ENCODE results near the gene PCDHA13. TPM values are rescaled to one million over a fixed set of nuclear protein-coding genes. Genes with fewer than 3 reads are reported as not detected.
"Not testable (repeated sequence)": the region's sequence is repeated elsewhere in the genome, so short reads cannot be mapped to it uniquely, and the experiment has no call there.

The PCDHA13 gene
- total RNA-seq, 1 donor from 2014 or later = not detected

- intact Hi-C loops (cut with DNase I) = no loop called here
- DNase-seq = no peak
- no peak for ATAC-seq (ENCODE audit: poor library complexity)
Observed at GRCh38 chr5:140868721-140869554, 13.0 kb upstream of the PCDHA13 start, which contains the start of gene PCDHA11. Gene PCDHA11, plus strand, starts transcription at chr5:140868957. Its CDS starts 147 bp downstream, at chr5:140869104.

GRCh38 chr5:140869555-140869886 is 12.4 kb upstream of the PCDHA13 start:
- no peak for ATAC-seq (ENCODE audit: poor library complexity)
- no peak for DNase-seq
- intact Hi-C loops (cut with DNase I) = no loop called here

- no peak for ATAC-seq (ENCODE audit: poor library complexity)
- intact Hi-C loops (cut with DNase I) = no loop called here
- DNase-seq = no peak
Observed at GRCh38 chr5:140870221-140871201, 11.4 kb upstream of the PCDHA13 start.

DNA sequence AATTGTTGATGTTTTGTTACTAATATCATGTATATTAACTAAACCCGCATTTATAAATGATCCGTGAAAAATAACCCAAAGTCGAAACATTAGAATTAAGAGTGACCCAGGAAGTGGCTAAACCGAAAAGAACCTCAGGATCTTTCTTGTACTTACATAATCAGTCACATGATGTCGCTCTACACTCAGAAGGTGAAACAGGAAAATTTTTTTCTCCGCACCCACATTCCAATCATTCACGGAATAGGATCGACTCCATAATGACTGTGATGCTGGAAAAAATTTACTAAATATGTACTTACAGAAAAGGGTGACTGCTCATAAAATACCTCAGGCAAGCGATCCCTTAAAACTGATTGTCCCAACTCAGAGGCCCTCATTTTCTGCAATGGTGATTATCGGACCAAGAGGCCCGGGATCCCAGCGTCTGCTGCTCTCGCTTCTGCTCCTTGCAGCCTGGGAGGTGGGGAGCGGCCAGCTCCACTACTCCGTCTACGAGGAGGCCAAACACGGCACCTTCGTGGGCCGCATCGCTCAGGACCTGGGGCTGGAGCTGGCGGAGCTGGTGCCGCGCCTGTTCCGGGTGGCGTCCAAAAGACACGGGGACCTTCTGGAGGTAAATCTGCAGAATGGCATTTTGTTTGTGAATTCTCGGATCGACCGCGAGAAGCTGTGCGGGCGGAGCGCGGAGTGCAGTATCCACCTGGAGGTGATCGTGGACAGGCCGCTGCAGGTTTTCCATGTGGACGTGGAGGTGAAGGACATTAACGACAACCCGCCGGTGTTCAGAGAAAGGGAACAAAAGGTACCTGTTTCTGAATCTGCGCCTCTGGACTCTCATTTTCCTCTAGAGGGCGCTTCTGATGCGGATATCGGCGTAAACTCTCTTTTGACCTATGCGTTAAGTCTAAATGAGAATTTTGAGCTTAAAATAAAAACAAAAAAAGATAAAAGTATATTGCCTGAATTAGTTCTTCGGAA is 6.5 kb upstream of the PCDHA13 start, which contains the start of gene PCDHA12:
PCDHA12 (plus strand) TSS at position 224 of the 981 bp plus-strand sequence; CDS start at position 389, 165 bp downstream.
- intact Hi-C loops (cut with DNase I) = no loop called here
- DNase-seq (no peak), ATAC-seq (ENCODE audit: poor library complexity) (no peak)

- DNase-seq; ATAC-seq (ENCODE audit: poor library complexity); intact Hi-C loops (cut with DNase I): not testable (repeated sequence)
Observed at GRCh38 chr5:140876541-140877261, 5.2 kb upstream of the PCDHA13 start.

GRCh38 chr5:140877262-140877581 is 4.7 kb upstream of the PCDHA13 start:
- intact Hi-C loops (cut with DNase I) = no loop called here
- DNase-seq (no peak), ATAC-seq (ENCODE audit: poor library complexity) (no peak)

GRCh38 chr5:140882591-140882899 is 621 bp downstream of the PCDHA13 start:
- no peak for ATAC-seq (ENCODE audit: poor library complexity)
- intact Hi-C loops (cut with DNase I) = no loop called here

DNA sequence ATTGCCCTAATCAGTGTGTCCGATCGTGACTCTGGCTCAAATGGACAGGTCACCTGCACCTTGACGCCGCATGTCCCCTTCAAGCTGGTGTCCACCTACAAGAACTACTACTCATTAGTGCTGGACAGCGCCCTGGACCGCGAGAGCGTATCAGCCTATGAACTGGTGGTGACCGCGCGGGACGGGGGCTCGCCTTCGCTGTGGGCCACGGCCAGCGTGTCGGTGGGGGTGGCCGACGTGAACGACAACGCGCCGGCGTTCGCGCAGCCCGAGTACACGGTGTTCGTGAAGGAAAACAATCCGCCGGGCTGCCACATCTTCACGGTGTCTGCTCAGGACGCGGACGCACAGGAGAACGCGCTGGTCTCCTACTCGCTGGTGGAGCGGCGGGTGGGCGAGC is 1.4 kb downstream of the PCDHA13 start:
- intact Hi-C loops (cut with DNase I) = no loop called here
- no peak for DNase-seq
- ATAC-seq (ENCODE audit: poor library complexity) = no peak

More at GRCh38 chr5:140882591-140882899, 621 bp downstream of the PCDHA13 start:
- DNase-seq = no peak

GRCh38 chr5:140883927-140884697 is 2.2 kb downstream of the PCDHA13 start:
- ATAC-seq (ENCODE audit: poor library complexity) (no peak), DNase-seq (no peak)
- intact Hi-C loops (cut with DNase I) = no loop called here

- ATAC-seq (ENCODE audit: poor library complexity) = no peak
- intact Hi-C loops (cut with DNase I) = no loop called here
Observed at GRCh38 chr5:140916325-140916724, 34.4 kb downstream of the PCDHA13 start.

GRCh38 chr5:140923601-140924000 is 41.7 kb downstream of the PCDHA13 start:
- intact Hi-C loops (cut with DNase I) = no loop called here
- ATAC-seq (ENCODE audit: poor library complexity) (no peak), DNase-seq (no peak)

More at GRCh38 chr5:140916325-140916724, 34.4 kb downstream of the PCDHA13 start:
- DNase-seq = no peak

DNA sequence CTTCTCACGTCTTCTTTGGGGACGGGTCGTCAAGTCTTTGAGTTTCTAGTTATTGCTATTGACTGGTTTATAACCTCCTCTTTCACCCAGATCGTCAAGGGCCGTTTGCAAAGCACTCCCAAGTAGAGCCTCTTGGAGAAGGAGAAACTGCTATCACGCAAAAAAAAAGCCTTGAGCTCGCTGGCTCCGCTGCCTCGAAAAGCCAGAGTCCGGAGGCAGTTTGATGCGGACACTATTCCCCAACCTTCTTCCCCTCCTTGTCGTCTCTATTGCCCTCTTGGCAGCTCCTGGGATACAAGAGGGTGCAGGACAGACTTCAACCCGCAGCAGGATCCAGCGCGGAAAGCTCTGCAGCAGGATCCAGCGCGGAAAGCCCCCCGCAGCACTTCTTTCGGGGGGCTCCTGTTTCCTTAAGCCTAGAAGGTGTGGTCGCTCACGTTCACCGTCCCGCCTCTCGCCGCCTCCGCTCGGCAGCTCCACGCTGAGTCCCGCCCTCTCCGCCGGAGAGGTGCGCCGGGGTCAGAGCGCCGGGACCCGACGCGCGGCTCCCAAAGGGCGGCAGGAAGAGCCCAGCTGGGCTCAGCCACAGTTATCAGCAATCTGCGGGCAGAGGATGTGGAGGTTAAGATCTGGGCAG is 44.0 kb downstream of the PCDHA13 start, which contains the start of gene PCDHAC1:
PCDHAC1 (plus strand) TSS at position 494 of the 637 bp plus-strand sequence. CDS start 594 bp downstream, outside the sequence.
- DNase-seq (no peak), ATAC-seq (ENCODE audit: poor library complexity) (peak; percentile 48)
- intact Hi-C loops (cut with DNase I) = no loop called here

DNA sequence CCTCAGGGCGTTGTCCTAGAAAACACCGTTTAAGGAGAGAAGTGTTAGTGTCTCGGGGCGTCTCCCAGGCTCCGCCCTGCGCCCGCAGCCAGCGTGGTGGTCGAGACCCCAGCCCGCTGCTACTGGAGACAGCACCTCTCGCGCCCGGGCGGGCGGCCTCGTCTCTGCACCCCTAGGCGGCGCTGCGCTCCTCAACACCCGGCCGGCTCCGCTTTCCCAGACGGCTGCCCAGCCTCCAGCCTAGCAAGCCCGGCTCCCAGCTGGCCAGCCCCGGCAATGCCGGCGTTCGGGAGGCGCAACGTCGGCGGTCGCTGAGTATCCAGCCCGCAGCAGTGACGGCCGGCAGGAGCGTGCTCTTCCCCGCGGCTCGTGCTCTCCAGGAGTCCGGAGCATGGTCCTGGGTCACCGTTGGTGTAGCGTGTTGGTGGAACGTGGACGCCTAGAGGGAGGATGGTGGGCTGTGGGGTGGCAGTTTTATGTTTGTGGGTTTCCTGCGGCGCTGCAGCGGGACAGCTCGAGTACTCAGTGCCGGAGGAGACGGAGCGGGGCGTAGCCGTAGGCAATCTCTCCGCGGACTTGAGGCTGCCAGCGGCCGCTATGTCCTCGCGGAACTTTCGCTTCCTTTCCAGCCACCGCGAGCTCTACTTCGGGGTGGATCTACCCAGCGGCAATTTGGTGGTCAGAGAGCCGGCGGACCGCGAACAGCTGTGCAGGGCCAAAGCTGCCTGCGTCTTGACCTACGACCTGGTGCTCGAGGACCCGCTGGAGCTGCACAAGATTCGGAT is 44.7 kb downstream of the PCDHA13 start:
- ATAC-seq (ENCODE audit: poor library complexity) = peak; percentile 91
- intact Hi-C loops (cut with DNase I) = no loop called here
- DNase-seq = peak; percentile 83

GRCh38 chr5:140927228-140927573 is 45.3 kb downstream of the PCDHA13 start:
- no peak for ATAC-seq (ENCODE audit: poor library complexity)
- intact Hi-C loops (cut with DNase I) = no loop called here
- no peak for DNase-seq

Measured in Right ventricle myocardium superior (tissue), 1 donor.